SK-N-SH treated with all-trans-retinoic acid at 6 μM for 48 hours (cell line): ENCODE results near the gene GIMAP8.

Experiments
- ATAC-seq: fragments of 200-7000 bp; cut with Tn5 transposase; 3 replicates; pipeline ENCODE4 v1.9.1; 2020; ENCODE audit warnings: mild to moderate bottlenecking, moderate library complexity
- ARNTL ChIP-seq: fragments of 450-650 bp; formaldehyde crosslinking; IDR thresholded peaks from 2 replicates; pipeline ENCODE4 v1.5.0; 2020; ENCODE audit warnings: low read depth, mild to moderate bottlenecking, moderate library complexity, borderline replicate concordance
- CREB5 ChIP-seq: fragments of 250-450 bp; sonication (Bioruptor Pico); IDR thresholded peaks from 2 replicates; pipeline ENCODE4 v1.5.1; 2020; ENCODE audit warnings: low read depth, mild to moderate bottlenecking, moderate library complexity
- CSDC2 ChIP-seq: fragments of 250-450 bp; sonication (Bioruptor Pico); IDR thresholded peaks from 2 replicates; pipeline ENCODE4 v1.5.0; 2020; ENCODE audit warnings: mild to moderate bottlenecking, moderate library complexity
- ESRRG ChIP-seq: fragments of 250-450 bp; sonication (Bioruptor Pico); IDR thresholded peaks from 2 replicates; pipeline ENCODE4 v1.6.1; 2021; ENCODE audit warnings: mild to moderate bottlenecking
- GLIS3 ChIP-seq: fragments of 250-450 bp; sonication (Bioruptor Pico); IDR thresholded peaks from 2 replicates; pipeline ENCODE4 v1.5.0; 2020; ENCODE audit warnings: mild to moderate bottlenecking, moderate library complexity
- ISL1 ChIP-seq: fragments of 250-450 bp; sonication (Bioruptor Pico); IDR thresholded peaks from 2 replicates; pipeline ENCODE4 v2.1.2; 2022; ENCODE audit warnings: mild to moderate bottlenecking, moderate library complexity
- PPARA ChIP-seq: fragments of 250-450 bp; sonication (Bioruptor Pico); IDR thresholded peaks from 2 replicates; pipeline ENCODE4 v1.5.0; 2020; ENCODE audit warnings: mild to moderate bottlenecking, borderline replicate concordance
- RARB ChIP-seq: fragments of 250-450 bp; sonication (Bioruptor Pico); IDR thresholded peaks from 2 replicates; pipeline ENCODE4 v1.8.0; 2021; ENCODE audit warnings: mild to moderate bottlenecking, moderate library complexity
- TCF4 ChIP-seq: fragments of 250-450 bp; sonication (Bioruptor Pico); IDR thresholded peaks from 2 replicates; pipeline ENCODE4 v1.8.0; 2021; ENCODE audit warnings: mild to moderate bottlenecking, moderate library complexity, borderline replicate concordance
- TOX ChIP-seq: fragments of 250-450 bp; sonication (Bioruptor Pico); IDR thresholded peaks from 2 replicates; pipeline ENCODE4 v1.8.0; 2021; ENCODE audit warnings: mild to moderate bottlenecking, moderate library complexity, borderline replicate concordance
- ZFP3 ChIP-seq: fragments of 250-450 bp; sonication (Bioruptor Pico); IDR thresholded peaks from 2 replicates; pipeline ENCODE4 v1.5.0; 2020; ENCODE audit warnings: mild to moderate bottlenecking, moderate library complexity
- ZFP30 ChIP-seq: fragments of 450-650 bp; formaldehyde crosslinking; IDR thresholded peaks from 2 replicates; pipeline ENCODE4 v1.5.0; 2022; ENCODE audit warnings: mild to moderate bottlenecking, moderate library complexity
- ZNF565 ChIP-seq: fragments of 450-650 bp; formaldehyde crosslinking; conservative IDR thresholded peaks from 2 replicates; pipeline ENCODE4 v1.5.0; 2020; ENCODE audit warnings: low read depth, mild to moderate bottlenecking, moderate library complexity
- ZNF70 ChIP-seq: fragments of 450-650 bp; formaldehyde crosslinking; IDR thresholded peaks from 2 replicates; pipeline ENCODE4 v1.5.0; 2020; ENCODE audit warnings: mild to moderate bottlenecking, moderate library complexity
- ZNF8 ChIP-seq: fragments of 450-650 bp; formaldehyde crosslinking; IDR thresholded peaks from 2 replicates; pipeline ENCODE4 v1.5.0; 2020; ENCODE audit warnings: mild to moderate bottlenecking, moderate library complexity
- TF ChIP-seq, protein P1 (sequence below): fragments of 250-450 bp; sonication (Bioruptor Pico); IDR thresholded peaks from 2 replicates; pipeline ENCODE4 v1.8.0; 2021; ENCODE audit warnings: low read depth, mild to moderate bottlenecking, moderate library complexity, borderline replicate concordance
- TF ChIP-seq, protein P2 (sequence below): fragments of 250-450 bp; sonication (Bioruptor Pico); IDR thresholded peaks from 2 replicates; pipeline ENCODE4 v1.8.0; 2020; ENCODE audit warnings: mild to moderate bottlenecking, moderate library complexity, borderline replicate concordance

GIMAP8 gene

DNA sequence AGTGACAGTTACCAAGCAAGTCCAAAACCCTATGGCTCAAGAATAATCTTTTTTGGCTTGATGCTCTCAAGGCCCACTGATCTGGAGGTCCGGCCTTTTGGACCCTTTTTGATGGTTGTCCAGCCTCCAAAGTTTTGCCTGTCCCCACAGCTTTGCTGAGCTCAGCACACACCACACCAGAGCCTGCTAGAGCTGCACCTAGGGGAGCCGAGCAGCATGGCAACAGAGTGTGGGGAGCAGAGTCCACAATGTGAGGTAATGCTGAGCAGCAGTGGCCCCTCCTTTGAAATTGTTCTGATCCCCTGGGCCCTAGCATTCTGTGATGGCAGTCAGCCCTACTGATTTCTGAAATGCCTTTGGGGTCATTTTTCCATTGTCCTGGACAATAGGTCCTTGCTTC is 73.6 kb downstream of the GIMAP8 start:
- no peak for TF ChIP-seq CREB5 (CRISPR knock-in tag)
- no peak for TF ChIP-seq ZNF8 (CRISPR knock-in tag)
- TF ChIP-seq ZFP3 (CRISPR knock-in tag), result no peak
- TF ChIP-seq ZNF565 (CRISPR knock-in tag), result no peak
- no peak for TF ChIP-seq ISL1
- no peak for TF ChIP-seq ARNTL (CRISPR knock-in tag)
- no peak for TF ChIP-seq ZFP30 (CRISPR knock-in tag)
- TF ChIP-seq TOX (CRISPR knock-in tag), result no peak
- TF ChIP-seq GLIS3 (CRISPR knock-in tag), result no peak
- TF ChIP-seq, protein P1, sequence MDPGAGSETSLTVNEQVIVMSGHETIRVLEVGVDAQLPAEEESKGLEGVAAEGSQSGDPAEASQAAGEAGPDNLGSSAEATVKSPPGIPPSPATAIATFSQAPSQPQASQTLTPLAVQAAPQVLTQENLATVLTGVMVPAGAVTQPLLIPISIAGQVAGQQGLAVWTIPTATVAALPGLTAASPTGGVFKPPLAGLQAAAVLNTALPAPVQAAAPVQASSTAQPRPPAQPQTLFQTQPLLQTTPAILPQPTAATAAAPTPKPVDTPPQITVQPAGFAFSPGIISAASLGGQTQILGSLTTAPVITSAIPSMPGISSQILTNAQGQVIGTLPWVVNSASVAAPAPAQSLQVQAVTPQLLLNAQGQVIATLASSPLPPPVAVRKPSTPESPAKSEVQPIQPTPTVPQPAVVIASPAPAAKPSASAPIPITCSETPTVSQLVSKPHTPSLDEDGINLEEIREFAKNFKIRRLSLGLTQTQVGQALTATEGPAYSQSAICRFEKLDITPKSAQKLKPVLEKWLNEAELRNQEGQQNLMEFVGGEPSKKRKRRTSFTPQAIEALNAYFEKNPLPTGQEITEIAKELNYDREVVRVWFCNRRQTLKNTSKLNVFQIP (CRISPR knock-in tag), result no peak
- TF ChIP-seq ZNF70 (CRISPR knock-in tag), result no peak
- TF ChIP-seq RARB (CRISPR knock-in tag), result no peak
- TF ChIP-seq PPARA, result no peak
- TF ChIP-seq TCF4, result no peak
- TF ChIP-seq CSDC2 (CRISPR knock-in tag), result no peak
- no peak for TF ChIP-seq ESRRG
- TF ChIP-seq, protein P2, sequence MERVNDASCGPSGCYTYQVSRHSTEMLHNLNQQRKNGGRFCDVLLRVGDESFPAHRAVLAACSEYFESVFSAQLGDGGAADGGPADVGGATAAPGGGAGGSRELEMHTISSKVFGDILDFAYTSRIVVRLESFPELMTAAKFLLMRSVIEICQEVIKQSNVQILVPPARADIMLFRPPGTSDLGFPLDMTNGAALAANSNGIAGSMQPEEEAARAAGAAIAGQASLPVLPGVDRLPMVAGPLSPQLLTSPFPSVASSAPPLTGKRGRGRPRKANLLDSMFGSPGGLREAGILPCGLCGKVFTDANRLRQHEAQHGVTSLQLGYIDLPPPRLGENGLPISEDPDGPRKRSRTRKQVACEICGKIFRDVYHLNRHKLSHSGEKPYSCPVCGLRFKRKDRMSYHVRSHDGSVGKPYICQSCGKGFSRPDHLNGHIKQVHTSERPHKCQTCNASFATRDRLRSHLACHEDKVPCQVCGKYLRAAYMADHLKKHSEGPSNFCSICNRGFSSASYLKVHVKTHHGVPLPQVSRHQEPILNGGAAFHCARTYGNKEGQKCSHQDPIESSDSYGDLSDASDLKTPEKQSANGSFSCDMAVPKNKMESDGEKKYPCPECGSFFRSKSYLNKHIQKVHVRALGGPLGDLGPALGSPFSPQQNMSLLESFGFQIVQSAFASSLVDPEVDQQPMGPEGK (CRISPR knock-in tag), result no peak
- no peak for ATAC-seq
